ENCODE results near the gene NMRK1.

DNA sequence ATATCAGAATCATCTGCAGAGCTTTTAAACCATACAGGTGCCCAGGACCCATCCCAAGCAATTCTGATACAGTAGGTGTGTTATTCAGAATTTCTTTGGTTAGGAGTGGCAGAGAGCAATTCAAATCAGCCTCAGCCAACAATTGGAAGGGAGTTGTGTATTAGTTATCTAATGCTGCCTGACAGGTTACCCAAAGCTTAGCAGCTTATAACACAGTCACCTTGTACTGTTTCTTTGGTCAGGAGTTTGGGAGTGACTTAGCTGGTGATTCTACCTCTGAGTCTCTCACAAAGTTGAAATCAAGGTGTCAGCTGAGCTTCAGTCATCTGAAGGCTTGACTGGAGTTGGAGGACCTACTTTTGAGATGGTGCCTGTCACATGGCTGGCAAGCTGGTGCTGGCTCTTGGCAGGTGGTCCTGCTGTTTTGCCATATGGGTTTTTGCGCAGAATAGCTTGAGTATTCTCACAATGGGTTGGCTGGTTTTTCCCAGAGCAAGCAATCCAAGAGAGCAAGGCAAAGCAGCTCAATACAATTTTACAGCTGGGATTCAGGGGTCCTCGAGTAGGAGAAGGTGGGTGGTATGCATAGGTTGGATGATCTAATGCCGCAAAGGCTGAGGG lies 41.1 kb downstream of the NMRK1 start:
- TF ChIP-seq POLR2A (IDR thresholded peaks at IDR 0.05; ENCODE audit: low read depth, low read length) (no peak), EZH2 (IDR thresholded peaks at IDR 0.05; ENCODE audit: borderline replicate concordance, low read depth, low read length, severe bottlenecking) (no peak), JUN (IDR thresholded peaks at IDR 0.05; ENCODE audit: borderline replicate concordance, insufficient read depth, insufficient read length, low read depth) (no peak), MYC (IDR thresholded peaks at IDR 0.05; ENCODE audit: low read depth, low read length) (no peak), FOS (IDR thresholded peaks at IDR 0.05; ENCODE audit: borderline replicate concordance, insufficient read depth, low read length) (no peak)
- TF ChIP-seq, protein P1, sequence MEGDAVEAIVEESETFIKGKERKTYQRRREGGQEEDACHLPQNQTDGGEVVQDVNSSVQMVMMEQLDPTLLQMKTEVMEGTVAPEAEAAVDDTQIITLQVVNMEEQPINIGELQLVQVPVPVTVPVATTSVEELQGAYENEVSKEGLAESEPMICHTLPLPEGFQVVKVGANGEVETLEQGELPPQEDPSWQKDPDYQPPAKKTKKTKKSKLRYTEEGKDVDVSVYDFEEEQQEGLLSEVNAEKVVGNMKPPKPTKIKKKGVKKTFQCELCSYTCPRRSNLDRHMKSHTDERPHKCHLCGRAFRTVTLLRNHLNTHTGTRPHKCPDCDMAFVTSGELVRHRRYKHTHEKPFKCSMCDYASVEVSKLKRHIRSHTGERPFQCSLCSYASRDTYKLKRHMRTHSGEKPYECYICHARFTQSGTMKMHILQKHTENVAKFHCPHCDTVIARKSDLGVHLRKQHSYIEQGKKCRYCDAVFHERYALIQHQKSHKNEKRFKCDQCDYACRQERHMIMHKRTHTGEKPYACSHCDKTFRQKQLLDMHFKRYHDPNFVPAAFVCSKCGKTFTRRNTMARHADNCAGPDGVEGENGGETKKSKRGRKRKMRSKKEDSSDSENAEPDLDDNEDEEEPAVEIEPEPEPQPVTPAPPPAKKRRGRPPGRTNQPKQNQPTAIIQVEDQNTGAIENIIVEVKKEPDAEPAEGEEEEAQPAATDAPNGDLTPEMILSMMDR (IDR thresholded peaks at IDR 0.05; ENCODE audit: extremely low read depth in 1 of 2, insufficient read depth in 1 of 2, low read depth in 1 of 2, low read length in 2 of 2), result no peak
- TF ChIP-seq, protein P2, sequence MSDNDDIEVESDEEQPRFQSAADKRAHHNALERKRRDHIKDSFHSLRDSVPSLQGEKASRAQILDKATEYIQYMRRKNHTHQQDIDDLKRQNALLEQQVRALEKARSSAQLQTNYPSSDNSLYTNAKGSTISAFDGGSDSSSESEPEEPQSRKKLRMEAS (IDR thresholded peaks at IDR 0.05; ENCODE audit: insufficient read depth, insufficient read length), result no peak

Data from endothelial cell of umbilical vein (primary cell).